BE2C (cell line): ENCODE results near the gene TMUB2.
A peak's percentile ranks its signal among the peaks of the same experiment; 100 is the strongest.
"Not testable (repeated sequence)": the region's sequence is repeated elsewhere in the genome, so short reads cannot be mapped to it uniquely, and the experiment has no call there.

Experiments used
- DNase-seq: peaks from one replicate; pipeline ENCODE4 v3.0.0-alpha.2; 2020
- H3K27me3 ChIP-seq: fragments of 250-450 bp; sonication (Bioruptor Pico); 2 replicates; pipeline ENCODE4 v1.5.1; 2020; ENCODE audit warnings: mild to moderate bottlenecking
- H3K36me3 ChIP-seq: fragments of 250-450 bp; sonication (Bioruptor Pico); 2 replicates; pipeline ENCODE4 v1.5.1; 2020; ENCODE audit warnings: mild to moderate bottlenecking
- H3K4me1 ChIP-seq: fragments of 250-450 bp; sonication (Bioruptor Pico); 2 replicates; pipeline ENCODE4 v1.5.1; 2020
- H3K4me3 ChIP-seq: 2 replicates; pipeline ENCODE4 v1.5.1; 2011; ENCODE audit warnings: low read depth, low read length
- H3K9me3 ChIP-seq: fragments of 250-450 bp; sonication (Bioruptor Pico); 2 replicates; pipeline ENCODE4 v1.5.1; 2020
- TF ChIP-seq, protein P1 (sequence below): IDR thresholded peaks from 2 replicates; pipeline ENCODE4 v1.5.1; 2012; ENCODE audit warnings: mild to moderate bottlenecking, low read depth, low read length

TMUB2 gene

DNA sequence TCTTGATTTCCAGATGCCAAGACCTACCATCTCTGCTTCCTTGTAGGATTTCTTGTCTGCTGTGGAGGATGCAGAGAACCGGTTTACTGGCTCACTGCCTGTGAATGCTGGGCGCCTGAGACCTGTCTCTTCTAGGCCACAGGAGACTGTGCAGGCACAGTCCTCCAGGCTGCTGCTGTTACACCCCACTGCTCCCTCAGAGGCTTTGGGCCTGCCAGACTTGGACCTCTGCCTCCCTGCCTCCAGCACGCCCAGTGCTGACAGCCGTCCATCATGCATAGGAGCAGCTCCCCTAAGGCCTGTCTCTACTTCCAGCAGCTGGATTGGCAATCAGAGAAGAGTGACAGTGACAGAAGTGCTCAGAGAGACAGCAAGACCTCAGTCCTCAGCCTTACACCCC is 39.0 kb upstream of the TMUB2 start:
- H3K36me3 ChIP-seq, result peaks cover 18% of the 10 kb centered on the region; the same call in 1 of the 2 replicates

DNA sequence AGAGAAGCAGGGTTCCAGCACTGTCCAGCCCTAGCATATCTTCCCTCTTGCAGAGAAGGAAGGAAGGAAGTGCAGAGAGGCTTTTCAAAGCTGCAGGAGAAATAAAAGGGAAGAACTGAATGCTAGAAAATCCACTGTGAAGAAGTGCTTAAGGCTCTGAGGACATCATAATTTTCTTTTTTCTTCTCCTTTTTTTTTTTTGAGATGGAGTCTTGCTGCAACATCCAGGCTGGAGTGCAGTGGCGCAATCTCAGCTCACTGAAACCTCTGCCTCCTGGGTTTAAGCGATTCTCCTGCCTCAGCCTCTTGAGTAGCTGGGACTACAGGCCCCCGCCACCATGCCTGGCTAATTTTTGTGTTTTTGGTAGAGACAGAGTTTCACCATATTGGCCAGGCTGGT is 37.7 kb upstream of the TMUB2 start:
- H3K27me3 ChIP-seq, DNase-seq, H3K4me1 ChIP-seq, H3K4me3 ChIP-seq, H3K9me3 ChIP-seq: not testable (repeated sequence)
- peaks cover 20% of the 10 kb centered on the region; the same call in 1 of the 2 replicates for H3K36me3 ChIP-seq

More for the DNA sequence above, 39.0 kb upstream of the TMUB2 start:
- Histone ChIP-seq H3K4me1 (peaks cover 6% of the 10 kb centered on the region), H3K27me3 (no peaks in the 10 kb centered on the region), H3K9me3 (no peaks in the 10 kb centered on the region), H3K4me3 (no peak overlapping the region)
- TF ChIP-seq, protein P1, sequence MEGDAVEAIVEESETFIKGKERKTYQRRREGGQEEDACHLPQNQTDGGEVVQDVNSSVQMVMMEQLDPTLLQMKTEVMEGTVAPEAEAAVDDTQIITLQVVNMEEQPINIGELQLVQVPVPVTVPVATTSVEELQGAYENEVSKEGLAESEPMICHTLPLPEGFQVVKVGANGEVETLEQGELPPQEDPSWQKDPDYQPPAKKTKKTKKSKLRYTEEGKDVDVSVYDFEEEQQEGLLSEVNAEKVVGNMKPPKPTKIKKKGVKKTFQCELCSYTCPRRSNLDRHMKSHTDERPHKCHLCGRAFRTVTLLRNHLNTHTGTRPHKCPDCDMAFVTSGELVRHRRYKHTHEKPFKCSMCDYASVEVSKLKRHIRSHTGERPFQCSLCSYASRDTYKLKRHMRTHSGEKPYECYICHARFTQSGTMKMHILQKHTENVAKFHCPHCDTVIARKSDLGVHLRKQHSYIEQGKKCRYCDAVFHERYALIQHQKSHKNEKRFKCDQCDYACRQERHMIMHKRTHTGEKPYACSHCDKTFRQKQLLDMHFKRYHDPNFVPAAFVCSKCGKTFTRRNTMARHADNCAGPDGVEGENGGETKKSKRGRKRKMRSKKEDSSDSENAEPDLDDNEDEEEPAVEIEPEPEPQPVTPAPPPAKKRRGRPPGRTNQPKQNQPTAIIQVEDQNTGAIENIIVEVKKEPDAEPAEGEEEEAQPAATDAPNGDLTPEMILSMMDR, result no peak
- DNase-seq, result no peak

DNA sequence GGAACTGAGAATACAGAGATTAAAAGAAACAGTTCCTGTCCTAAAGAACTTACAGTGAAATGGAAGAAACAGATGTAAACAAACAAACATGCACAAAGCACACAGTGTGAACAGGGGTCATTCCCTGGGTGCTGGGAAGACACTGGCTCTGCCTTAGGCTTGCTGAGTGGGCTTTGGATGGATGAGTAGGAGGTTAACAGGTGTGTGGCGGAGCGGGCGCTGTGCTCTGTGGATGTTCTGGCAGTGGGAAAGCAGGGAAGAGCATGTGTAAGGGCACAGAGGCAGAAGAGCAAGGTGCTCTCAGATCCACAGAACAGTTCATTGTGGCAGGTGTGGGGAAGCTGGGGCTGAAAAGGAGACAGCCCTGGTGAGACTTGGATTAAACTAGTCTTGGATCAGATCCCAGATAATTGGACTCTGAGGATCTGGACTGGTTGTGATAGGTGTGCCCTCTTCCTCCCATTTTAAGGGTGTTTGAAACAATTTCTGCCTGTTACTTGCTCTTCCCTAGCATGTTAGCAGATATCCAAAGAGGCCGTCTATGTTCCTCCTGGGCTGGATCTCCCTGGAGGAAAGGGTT is 36.9 kb upstream of the TMUB2 start:
- no peak for DNase-seq
- H3K27me3 ChIP-seq, result no peaks in the 10 kb centered on the region
- peaks cover 6% of the 10 kb centered on the region for H3K4me1 ChIP-seq
- H3K9me3 ChIP-seq, result no peaks in the 10 kb centered on the region
- no peak overlapping the region for H3K4me3 ChIP-seq
- H3K36me3 ChIP-seq, result peaks cover 21% of the 10 kb centered on the region
- TF ChIP-seq, protein P1, result no peak

DNA sequence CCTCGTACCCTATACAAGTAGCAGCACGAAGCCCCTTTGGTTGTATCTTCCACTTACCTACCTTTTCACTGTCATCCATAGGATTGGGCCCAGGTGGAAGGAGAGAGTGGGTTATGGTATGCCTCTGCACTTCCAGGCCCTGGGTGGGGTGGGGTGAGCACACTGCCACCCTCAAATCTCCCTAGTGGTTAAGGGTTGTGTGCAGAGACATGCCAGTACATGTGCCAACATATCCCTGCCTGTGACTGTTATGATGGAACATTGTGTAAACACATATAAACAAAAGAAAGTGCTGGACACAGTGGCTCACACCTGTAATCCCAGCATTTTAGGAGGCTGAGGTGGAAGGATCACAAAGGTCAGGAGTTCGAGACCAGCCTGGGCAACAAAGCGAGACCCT is 33.9 kb upstream of the TMUB2 start:
- TF ChIP-seq, protein P1, result no peak
- peaks cover 21% of the 10 kb centered on the region for H3K36me3 ChIP-seq
- H3K27me3 ChIP-seq, result no peaks in the 10 kb centered on the region
- DNase-seq, result no peak
- H3K4me1 ChIP-seq, result no peaks in the 10 kb centered on the region
- no peaks in the 10 kb centered on the region for H3K9me3 ChIP-seq
- no peak overlapping the region for H3K4me3 ChIP-seq

DNA sequence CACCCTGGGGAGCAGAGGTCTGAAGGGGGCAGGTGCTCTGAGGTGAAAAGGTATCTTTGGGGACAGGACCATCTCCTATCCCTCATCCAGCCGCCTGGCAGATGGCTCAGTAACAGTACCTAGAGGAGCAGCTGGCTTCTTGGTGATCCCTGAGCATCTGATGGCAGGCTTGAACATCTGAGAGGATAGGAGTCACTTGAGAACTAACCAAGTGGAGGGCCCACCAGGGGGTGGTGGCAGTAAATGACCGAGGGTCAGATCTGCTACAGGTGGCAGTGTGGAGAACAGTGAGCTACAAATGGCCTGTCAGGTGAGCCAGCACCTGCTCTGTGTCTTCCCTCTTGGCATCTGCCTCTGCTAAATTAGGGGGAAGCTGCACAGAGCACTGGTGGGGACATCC is 31.3 kb upstream of the TMUB2 start:
- peaks cover 14% of the 10 kb centered on the region for H3K36me3 ChIP-seq
- H3K9me3 ChIP-seq, result no peaks in the 10 kb centered on the region
- no peaks in the 10 kb centered on the region for H3K27me3 ChIP-seq

DNA sequence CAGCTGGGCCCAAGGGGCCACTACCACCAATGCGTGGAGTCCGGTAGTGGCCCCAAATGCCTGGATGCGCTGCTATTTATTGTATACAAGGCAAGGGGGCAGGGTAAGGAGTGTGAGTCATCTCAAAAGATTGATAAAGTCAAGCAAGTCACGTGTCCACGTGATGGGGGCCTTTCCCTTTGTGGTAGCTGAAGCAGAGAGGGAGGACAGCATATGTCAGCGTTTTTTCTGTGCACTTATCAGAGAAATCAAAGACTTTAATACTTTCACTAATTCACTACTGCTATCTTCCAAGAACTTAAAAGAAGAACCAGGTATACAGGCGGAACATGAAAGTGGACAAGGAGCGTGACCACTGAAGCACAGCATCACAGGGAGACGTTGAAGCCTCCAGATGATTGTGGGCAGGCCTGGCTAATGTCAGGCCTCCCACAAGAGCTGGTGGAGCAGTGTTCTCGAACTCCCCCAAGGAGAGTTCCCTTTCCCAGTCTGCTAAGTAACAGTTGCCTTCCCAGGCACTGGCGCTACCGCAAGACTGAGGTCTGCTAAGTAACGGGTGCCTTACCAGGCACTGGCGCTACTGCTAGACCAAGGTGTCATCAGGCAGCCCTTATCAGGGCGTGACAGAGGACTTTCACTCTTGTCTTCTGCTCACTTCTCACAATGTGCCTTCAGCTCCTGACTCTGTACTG is 27.1 kb upstream of the TMUB2 start:
- Histone ChIP-seq H3K36me3 (peaks cover 13% of the 10 kb centered on the region), H3K27me3 (no peaks in the 10 kb centered on the region), H3K9me3 (no peaks in the 10 kb centered on the region), H3K4me3 (no peak overlapping the region), H3K4me1 (peaks cover 5% of the 10 kb centered on the region; the same call in 1 of the 2 replicates)
- TF ChIP-seq, protein P1, result no peak
- DNase-seq, result peak; percentile 41

More for the DNA sequence above, 31.3 kb upstream of the TMUB2 start:
- no peak overlapping the region for H3K4me3 ChIP-seq
- TF ChIP-seq, protein P1, result no peak
- H3K4me1 ChIP-seq, result peaks cover 5% of the 10 kb centered on the region; the same call in 1 of the 2 replicates
- DNase-seq, result no peak
